Effector CD4-positive, alpha-beta T cell (primary cell): Measurements from ENCODE around the gene LHCGR.
"Not testable (repeated sequence)": the region's sequence is repeated elsewhere in the genome, so short reads cannot be mapped to it uniquely, and the experiment has no call there.

ENCODE experiments used
- DNase-seq: peaks from one replicate; pipeline ENCODE4 v3.0.0-alpha.2; 2020

LHCGR gene

GRCh38 chr2:48739236-48739635 lies 16.3 kb downstream of the LHCGR start:
- not testable (repeated sequence) for DNase-seq

GRCh38 chr2:48738806-48739205 lies 16.7 kb downstream of the LHCGR start:
- no peak for DNase-seq

DNA sequence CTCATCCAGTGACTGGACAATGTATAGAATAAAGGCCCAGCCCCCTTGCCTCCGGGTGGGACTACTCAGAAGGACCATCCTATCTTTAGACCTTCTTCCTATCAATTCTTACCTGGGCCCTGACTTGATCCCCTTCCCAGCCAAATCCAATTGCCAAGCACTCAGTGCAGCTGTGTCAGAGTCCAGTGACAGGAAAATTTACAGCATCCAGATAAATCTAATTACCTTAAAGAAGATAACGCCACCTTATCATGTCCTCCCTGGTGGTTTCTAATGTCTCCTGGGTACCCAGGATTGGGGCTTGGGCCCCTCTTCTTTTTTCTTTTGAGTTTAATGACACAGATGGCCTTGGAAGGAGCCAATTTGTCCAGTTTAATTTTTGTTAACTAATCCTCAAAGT lies 19.3 kb downstream of the LHCGR start:
- DNase-seq, result no peak

GRCh38 chr2:48734576-48735303 lies 20.8 kb downstream of the LHCGR start:
- DNase-seq, result no peak

DNA sequence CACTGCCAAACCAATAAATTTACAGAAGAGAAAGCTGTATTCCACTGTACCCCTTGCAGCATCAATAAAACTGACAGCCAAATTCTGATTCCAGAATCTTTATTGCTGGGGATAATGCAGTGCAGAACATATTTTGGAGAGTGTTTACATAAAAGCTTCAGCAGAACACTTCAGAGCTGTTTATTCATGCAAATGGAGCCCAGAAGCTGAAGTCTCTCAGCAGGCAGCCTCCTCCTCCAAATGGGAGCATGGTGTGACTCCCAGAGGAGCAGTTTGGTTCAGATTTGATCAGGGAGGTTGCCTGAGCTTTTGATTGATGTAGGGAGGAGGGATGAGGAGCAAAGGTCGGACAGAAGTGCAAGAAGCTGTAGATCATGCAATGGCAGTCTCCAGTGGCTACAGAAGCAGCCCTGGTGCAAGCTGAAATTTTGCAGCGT lies 22.4 kb downstream of the LHCGR start:
- DNase-seq, result no peak

GRCh38 chr2:48728840-48729239 lies 26.7 kb downstream of the LHCGR start:
- no peak for DNase-seq

DNA sequence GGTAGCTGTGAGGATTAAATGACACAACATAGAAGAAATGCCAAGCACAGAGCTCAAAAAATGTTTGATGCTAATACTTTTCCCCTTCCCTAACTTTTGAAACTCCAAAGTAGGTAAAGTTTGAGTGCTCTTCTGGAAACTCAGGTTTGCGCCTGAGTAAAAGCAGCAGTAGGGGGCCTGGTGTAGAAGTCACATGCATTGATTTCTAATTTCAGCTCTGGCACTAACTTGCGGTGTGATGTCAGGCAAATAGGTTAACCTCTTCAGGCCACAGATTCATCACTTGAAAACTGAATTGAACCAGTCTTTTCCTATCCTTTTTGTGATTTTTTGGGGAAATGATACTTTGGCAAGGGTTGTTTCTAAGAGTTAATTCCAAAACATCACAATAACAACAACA lies 27.2 kb downstream of the LHCGR start:
- no peak for DNase-seq

DNA sequence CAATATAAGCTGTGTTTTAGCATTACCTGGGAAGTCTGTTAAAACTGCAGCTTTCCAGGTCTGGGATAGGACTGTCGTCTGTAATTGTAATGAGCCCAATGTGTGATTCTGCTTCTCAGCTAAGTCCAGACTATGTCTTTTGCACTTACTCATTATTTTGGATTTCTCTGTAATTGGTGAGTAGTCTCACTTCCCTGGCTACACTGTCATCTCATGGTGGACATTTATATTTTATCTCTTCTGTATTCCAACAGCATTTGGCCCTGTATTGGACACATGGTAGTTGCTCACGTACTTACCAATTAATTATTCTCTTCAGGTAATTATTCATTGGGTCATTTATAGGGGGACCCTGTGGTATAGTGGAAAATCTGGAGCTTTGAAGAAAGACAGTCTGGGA lies 28.0 kb downstream of the LHCGR start:
- no peak for DNase-seq

DNA sequence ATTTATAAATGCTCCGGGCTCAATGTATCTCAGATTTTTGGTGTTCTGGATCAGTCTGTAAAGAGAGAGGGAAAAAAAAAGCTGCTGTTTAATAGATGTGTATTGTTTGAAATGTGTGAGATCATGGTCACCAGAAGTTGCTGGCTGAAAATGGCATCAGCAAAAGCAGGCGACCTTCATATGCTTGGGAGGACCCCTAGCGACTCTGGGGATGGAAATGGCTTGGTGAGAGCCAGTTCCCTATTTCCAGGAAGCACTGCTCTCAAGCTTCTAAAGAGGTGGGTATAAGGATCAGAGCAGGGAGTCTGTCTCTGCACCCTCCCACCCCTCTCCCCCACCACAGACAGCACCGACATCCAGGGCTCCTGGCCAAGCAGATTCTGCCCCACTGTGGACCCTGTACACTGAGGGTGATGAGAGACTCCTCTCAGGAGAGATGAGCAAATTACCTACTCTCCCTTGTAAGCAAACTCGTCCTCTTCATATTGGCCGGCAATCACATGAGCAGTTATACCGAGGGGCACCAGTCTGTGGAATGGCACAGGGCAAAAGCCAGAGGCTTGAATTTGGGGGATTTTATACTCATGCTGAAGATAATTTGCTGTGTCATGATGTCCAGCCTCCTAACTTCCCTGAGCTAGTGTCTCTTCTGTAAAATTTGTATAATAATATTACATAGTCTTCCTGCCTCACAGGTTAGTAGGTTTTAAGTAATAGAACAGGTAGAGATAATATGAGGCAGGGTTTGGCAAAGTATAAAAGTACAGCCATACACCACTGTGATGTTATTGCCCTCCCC lies 29.6 kb downstream of the LHCGR start:
- DNase-seq, result no peak

DNA sequence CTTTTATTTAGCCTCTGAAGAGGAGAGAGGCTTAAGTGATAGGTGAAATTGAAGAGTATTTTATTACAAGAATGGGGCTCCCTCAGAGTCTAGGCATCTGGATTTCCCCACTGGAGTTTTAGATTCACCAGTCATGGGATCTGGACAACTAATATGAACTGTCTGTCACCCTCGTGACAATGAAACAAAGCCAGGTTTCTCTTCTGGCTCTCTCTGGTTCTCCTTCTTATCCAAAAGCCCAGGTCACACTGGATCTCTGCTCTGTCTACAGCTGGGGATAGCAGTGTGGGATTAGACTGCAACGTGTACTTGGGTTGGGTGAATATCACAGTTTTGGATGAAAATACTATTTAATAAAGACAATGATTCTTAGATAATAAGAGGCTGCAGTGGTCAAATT lies 31.2 kb downstream of the LHCGR start:
- DNase-seq, result no peak

- DNase-seq, result no peak
These were observed 32.4 kb downstream of the LHCGR start for GRCh38 chr2:48723129-48723528.

DNA sequence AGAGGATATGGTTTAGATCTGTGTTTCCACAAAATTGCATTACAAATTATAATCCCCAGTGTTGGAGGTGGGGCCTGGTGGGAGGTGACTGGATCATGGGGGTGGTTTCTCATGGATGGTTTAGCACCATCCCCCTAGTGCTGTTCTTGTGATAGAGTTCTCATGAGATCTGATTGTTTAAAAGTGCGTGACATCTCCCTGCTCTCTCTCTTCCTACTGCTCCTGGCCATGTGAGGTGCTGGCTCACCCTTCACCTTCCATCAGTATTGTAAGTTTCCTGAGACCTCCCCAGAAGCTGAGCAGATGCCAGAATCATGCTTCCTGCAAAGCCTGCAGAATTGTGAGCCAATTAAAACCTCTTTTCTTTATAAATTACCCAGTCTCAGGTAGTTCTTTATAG lies 33.1 kb downstream of the LHCGR start:
- no peak for DNase-seq

DNA sequence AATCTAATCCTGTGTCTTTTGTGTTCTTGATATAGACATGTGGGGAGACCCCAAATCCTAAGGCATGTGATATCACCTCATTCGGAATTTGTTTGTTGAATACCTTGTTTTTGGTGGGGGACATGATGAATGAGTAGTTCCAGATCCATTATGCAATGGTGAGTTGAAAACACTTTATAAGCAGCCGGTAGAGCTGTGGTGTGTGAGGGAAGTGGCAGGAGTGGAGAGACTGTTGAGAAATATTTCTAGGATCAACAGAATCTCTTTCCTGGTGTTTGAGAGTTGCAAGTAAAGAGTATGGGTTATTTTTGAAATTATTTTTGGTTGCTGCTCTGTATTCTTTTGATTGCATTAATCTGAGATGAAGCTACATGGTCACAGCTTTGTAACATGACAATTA lies 34.4 kb downstream of the LHCGR start:
- no peak for DNase-seq

DNA sequence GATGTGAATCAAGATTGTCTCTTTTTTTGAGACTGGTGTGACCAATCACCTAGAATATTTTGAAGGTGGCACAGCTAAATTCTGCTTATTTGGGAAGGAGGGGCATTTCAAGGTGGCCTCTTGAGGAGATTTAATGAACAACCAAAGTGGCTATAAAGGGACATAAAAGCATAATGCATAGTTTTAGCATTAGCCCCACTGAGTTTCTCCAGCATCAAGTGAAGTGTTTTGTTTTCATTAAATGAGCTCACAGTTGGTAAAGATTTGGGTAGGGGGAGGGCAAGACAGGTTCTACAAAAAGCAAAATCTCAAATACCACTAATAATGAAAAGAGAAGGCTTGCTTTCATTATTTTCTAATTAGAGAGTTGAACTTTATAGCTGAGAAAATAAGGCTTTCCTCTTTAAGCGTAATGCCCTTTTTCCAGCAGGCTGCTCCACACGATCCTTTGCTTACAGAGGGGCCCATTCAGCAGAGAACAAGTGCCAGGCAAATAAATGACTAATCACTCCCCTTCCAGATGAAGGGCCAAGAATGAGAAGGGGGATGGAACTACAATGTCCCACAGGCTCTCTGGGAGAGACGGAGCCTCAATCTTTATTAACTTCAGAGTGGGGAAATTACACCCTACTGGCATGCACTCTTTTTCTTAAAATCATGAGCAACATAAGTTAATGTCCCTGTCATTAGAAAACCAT lies 35.9 kb downstream of the LHCGR start:
- no peak for DNase-seq

- DNase-seq, result no peak
These were observed 37.7 kb downstream of the LHCGR start for GRCh38 chr2:48717846-48718245.

- no peak for DNase-seq
These were observed 39.6 kb downstream of the LHCGR start for GRCh38 chr2:48715956-48716355.

GRCh38 chr2:48715042-48715899 lies 40.3 kb downstream of the LHCGR start:
- DNase-seq, result no peak

DNA sequence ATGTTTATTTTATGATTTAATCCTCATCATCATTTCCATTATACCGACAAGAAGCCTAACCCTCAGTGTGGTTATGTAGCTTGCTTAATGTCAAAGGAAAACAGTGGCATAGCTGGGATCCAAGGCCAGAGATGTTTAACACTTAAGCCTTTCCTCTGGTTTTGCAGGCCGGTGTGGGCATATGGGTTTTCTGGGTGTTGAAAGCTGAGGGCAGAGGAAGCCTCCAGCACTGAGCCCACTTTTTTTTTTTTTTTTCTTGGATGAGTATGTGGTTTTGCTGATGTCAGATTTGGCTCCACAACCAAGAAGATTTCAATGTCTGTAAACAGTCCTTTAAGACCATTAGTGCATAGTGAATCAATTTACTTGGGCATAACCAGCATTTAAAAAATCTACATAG lies 41.3 kb downstream of the LHCGR start:
- no peak for DNase-seq

GRCh38 chr2:48713647-48714046 lies 41.9 kb downstream of the LHCGR start:
- DNase-seq, result no peak

DNA sequence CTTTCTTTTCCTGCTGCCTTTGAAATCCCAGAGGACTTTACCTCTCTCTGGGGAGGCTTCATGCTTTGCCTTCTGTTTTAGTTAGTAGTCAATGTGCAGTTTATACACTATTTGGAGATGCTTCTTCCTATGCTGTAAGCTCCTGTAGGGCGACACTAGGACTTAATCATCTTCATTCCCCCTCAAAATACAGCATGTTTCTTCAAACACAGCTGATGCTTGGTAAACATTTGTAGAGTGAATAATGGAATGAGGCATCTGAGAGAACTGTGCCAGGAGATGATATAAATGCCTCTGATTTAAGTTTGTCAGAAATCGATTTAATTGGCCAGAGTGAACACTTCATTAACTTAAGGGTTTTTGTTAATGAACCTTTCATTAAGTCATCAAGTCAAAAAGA lies 43.4 kb downstream of the LHCGR start:
- no peak for DNase-seq

GRCh38 chr2:48711343-48711742 lies 44.2 kb downstream of the LHCGR start:
- DNase-seq, result no peak

DNA sequence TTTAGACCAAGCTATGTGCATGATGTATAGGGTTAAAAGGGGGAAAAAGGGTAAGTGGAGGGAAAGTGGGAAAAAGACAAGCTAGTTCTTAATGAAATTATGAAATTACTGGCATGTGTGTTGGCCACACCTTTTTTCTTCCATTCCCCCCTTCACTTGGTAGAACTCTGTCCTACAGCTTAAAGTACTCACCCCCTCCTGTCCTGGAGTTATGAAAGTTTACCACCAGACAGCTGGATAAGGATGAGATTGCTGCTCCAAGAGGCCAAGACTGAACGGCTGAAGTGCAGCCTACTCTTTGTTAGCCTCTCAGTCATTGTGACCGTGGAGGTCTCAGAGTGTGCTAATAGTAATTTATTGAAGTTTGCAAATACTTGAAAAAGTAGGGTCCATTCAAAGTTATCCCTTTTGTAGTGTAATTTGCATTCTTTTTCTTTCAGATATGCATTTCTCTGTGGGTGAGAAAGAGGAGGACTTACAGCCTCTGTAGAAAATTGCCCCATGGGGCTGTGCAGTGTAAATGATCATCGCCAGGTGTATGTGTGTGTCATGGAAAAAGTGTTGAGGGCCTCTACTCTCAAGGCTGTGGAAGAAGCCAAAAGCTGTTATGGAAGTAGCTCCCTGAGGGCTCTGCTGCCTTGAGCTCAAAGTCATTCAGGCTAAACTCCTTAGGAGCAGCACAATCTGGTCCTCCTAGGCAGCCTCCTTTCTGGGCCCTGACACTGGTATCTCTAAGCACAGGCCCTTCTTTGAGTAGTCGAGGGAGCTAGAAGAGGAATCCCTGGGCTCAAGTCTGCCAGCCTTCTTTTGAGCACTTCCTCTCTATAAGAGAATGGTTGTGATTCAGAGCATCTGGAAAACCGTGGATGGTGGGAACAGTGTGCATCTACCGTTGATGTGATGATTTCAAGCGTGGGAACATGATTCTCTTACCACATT lies 46.2 kb downstream of the LHCGR start:
- DNase-seq, result no peak
